Mesothelial cell of epicardium (in vitro differentiated cells): ENCODE results near the gene ACER3. TPM values are rescaled to one million over a fixed set of nuclear protein-coding genes. Genes with fewer than 3 reads are reported as not detected.
A peak's percentile ranks its signal among the peaks of the same experiment; 100 is the strongest.

ENCODE experiments used
- DNase-seq, 2 experiments: peaks; one replicate each; pipeline ENCODE4 v3.0.0; 2021; ENCODE audit warnings: low spot score in 2 of 2; ENCODE audit not compliant: unreplicated experiment in 2 of 2
- H3K27ac Mint-ChIP-seq: 2 replicates; pipeline ENCODE4 v1.8.0; 2021; ENCODE audit warnings: mixed read lengths
- H3K27me3 Mint-ChIP-seq: 2 replicates; pipeline ENCODE4 v1.8.0; 2021; ENCODE audit warnings: low read depth, mixed read lengths
- H3K36me3 Mint-ChIP-seq: 2 replicates; pipeline ENCODE4 v1.8.0; 2021; ENCODE audit warnings: mixed read lengths
- H3K4me1 Mint-ChIP-seq: 2 replicates; pipeline ENCODE4 v1.8.0; 2021; ENCODE audit warnings: mixed read lengths
- H3K4me3 Mint-ChIP-seq: 2 replicates; pipeline ENCODE4 v1.8.0; 2021; ENCODE audit warnings: mild to moderate bottlenecking, moderate library complexity, mixed read lengths
- H3K9me3 Mint-ChIP-seq: 2 replicates; pipeline ENCODE4 v1.8.0; 2021; ENCODE audit warnings: mixed read lengths
- total RNA-seq: library from RNA; stranded (reverse); gene quantifications from 3 replicates; pipeline ENCODE4 v1.2.1, GENCODE V29; 2021
- TF ChIP-seq, protein P1 (sequence below): fragments of 200-600 bp; sonication (generic); IDR thresholded peaks from one replicate; pipeline ENCODE4 v1.5.0; 2021; ENCODE audit warnings: antibody characterized with exemption; ENCODE audit not compliant: unreplicated experiment

ACER3 gene
- total RNA-seq, 1 donor from 2014 or later: 17.5 TPM

- no peak overlapping the region for H3K4me3 Mint-ChIP-seq
- peaks cover 16% of the 10 kb centered on the region for H3K9me3 Mint-ChIP-seq
- TF ChIP-seq, protein P1, sequence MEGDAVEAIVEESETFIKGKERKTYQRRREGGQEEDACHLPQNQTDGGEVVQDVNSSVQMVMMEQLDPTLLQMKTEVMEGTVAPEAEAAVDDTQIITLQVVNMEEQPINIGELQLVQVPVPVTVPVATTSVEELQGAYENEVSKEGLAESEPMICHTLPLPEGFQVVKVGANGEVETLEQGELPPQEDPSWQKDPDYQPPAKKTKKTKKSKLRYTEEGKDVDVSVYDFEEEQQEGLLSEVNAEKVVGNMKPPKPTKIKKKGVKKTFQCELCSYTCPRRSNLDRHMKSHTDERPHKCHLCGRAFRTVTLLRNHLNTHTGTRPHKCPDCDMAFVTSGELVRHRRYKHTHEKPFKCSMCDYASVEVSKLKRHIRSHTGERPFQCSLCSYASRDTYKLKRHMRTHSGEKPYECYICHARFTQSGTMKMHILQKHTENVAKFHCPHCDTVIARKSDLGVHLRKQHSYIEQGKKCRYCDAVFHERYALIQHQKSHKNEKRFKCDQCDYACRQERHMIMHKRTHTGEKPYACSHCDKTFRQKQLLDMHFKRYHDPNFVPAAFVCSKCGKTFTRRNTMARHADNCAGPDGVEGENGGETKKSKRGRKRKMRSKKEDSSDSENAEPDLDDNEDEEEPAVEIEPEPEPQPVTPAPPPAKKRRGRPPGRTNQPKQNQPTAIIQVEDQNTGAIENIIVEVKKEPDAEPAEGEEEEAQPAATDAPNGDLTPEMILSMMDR: no peak
- no peak overlapping the region for H3K27ac Mint-ChIP-seq
- peaks cover 9% of the 10 kb centered on the region for H3K36me3 Mint-ChIP-seq
- no peak for DNase-seq
- H3K27me3 Mint-ChIP-seq: no peaks in the 10 kb centered on the region
- no peaks in the 10 kb centered on the region for H3K4me1 Mint-ChIP-seq
These were observed 50.7 kb downstream of the ACER3 start for GRCh38 chr11:76911415-76911808.

DNA sequence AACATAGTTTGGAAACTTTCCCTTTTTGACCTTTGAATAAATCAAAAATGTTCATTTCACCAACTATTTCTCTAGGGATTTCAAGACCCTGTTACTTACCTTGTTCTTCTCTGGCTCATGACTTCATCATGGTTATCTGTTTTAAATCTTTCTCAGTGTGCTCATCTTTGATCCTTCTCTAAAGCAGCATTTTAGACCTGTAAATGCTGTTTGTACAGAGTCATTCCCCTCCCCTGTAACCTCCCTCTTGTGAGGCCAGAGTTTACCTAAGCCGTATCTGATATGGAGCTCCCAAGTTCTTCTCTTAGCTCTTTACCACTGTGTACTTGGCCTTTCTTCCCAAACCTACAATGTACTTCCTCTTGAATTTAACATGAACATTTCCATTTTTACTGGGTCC is 56.0 kb downstream of the ACER3 start:
- Mint-ChIP-seq H3K9me3 (no peaks in the 10 kb centered on the region), H3K4me1 (peaks cover 18% of the 10 kb centered on the region), H3K36me3 (no peaks in the 10 kb centered on the region), H3K4me3 (no peak overlapping the region), H3K27me3 (no peaks in the 10 kb centered on the region), H3K27ac (no peak overlapping the region)
- TF ChIP-seq, protein P1: no peak
- no peak for DNase-seq

- no peak for DNase-seq
- TF ChIP-seq, protein P1: no peak
These were observed 58.2 kb downstream of the ACER3 start for GRCh38 chr11:76918941-76919386.

GRCh38 chr11:76919467-76919866 is 58.7 kb downstream of the ACER3 start:
- H3K9me3 Mint-ChIP-seq: no peaks in the 10 kb centered on the region
- TF ChIP-seq, protein P1: no peak
- no peaks in the 10 kb centered on the region for H3K36me3 Mint-ChIP-seq
- no peak overlapping the region for H3K27ac Mint-ChIP-seq
- DNase-seq: no peak
- no peak overlapping the region for H3K4me3 Mint-ChIP-seq
- peaks cover 18% of the 10 kb centered on the region for H3K4me1 Mint-ChIP-seq
- no peaks in the 10 kb centered on the region for H3K27me3 Mint-ChIP-seq

More at GRCh38 chr11:76918941-76919386, 58.2 kb downstream of the ACER3 start:
- Mint-ChIP-seq H3K27me3 (no peaks in the 10 kb centered on the region), H3K4me3 (peak overlapping the region; percentile 17), H3K4me1 (peaks cover 18% of the 10 kb centered on the region), H3K27ac (no peak overlapping the region), H3K9me3 (no peaks in the 10 kb centered on the region), H3K36me3 (no peaks in the 10 kb centered on the region)

GRCh38 chr11:76919887-76920746 is 59.4 kb downstream of the ACER3 start:
- Mint-ChIP-seq H3K27me3 (no peaks in the 10 kb centered on the region), H3K4me1 (peaks cover 18% of the 10 kb centered on the region)
- DNase-seq: peak in 1 of 2 experiments; percentile 57

More at GRCh38 chr11:76919887-76920746, 59.4 kb downstream of the ACER3 start:
- H3K36me3 Mint-ChIP-seq: no peaks in the 10 kb centered on the region
- H3K4me3 Mint-ChIP-seq: no peak overlapping the region
- TF ChIP-seq, protein P1: peak; percentile 84
- H3K9me3 Mint-ChIP-seq: no peaks in the 10 kb centered on the region
- H3K27ac Mint-ChIP-seq: no peak overlapping the region
